ENCODE measurements around the gene FGR.

The FGR gene

GRCh38 chr1:27571439-27572018 is 63.5 kb downstream of the FGR start:
- no peak for DNase-seq (ENCODE audit: low spot score)
- no peak for TF ChIP-seq CTCF (IDR thresholded peaks at IDR 0.05; ENCODE audit: extremely low read depth, insufficient read depth, missing control alignments)
- in situ Hi-C loops (cut with MboI; ENCODE audit: low pct_unique_long_range_greater_than_20kb, low sequenced_read_pairs, unreplicated experiment) = no loop called here

- no peak for TF ChIP-seq CTCF (IDR thresholded peaks at IDR 0.05; ENCODE audit: extremely low read depth, insufficient read depth, missing control alignments)
- no peak for DNase-seq (ENCODE audit: low spot score)
- in situ Hi-C loops (cut with MboI; ENCODE audit: low pct_unique_long_range_greater_than_20kb, low sequenced_read_pairs, unreplicated experiment) = no loop called here
Observed at GRCh38 chr1:27570784-27571183, 64.2 kb downstream of the FGR start.

GRCh38 chr1:27570356-27570755 is 64.6 kb downstream of the FGR start:
- no peak for DNase-seq (ENCODE audit: low spot score)
- TF ChIP-seq CTCF (IDR thresholded peaks at IDR 0.05; ENCODE audit: extremely low read depth, insufficient read depth, missing control alignments) = no peak
- in situ Hi-C loops (cut with MboI; ENCODE audit: low pct_unique_long_range_greater_than_20kb, low sequenced_read_pairs, unreplicated experiment) = no loop called here

- DNase-seq (ENCODE audit: low spot score) = no peak
- in situ Hi-C loops (cut with MboI; ENCODE audit: low pct_unique_long_range_greater_than_20kb, low sequenced_read_pairs, unreplicated experiment) = no loop called here
Observed at GRCh38 chr1:27569506-27570291, 65.3 kb downstream of the FGR start.

GRCh38 chr1:27569088-27569460 is 65.9 kb downstream of the FGR start:
- no peak for DNase-seq (ENCODE audit: low spot score)
- in situ Hi-C loops (cut with MboI; ENCODE audit: low pct_unique_long_range_greater_than_20kb, low sequenced_read_pairs, unreplicated experiment) = no loop called here
- TF ChIP-seq CTCF (IDR thresholded peaks at IDR 0.05; ENCODE audit: extremely low read depth, insufficient read depth, missing control alignments) = no peak

More at GRCh38 chr1:27569506-27570291, 65.3 kb downstream of the FGR start:
- no peak for TF ChIP-seq CTCF (IDR thresholded peaks at IDR 0.05; ENCODE audit: extremely low read depth, insufficient read depth, missing control alignments)

GRCh38 chr1:27568300-27569087 is 66.5 kb downstream of the FGR start:
- peak; percentile 99 for DNase-seq (ENCODE audit: low spot score)
- in situ Hi-C loops (cut with MboI; ENCODE audit: low pct_unique_long_range_greater_than_20kb, low sequenced_read_pairs, unreplicated experiment) = no loop called here
- TF ChIP-seq CTCF (IDR thresholded peaks at IDR 0.05; ENCODE audit: extremely low read depth, insufficient read depth, missing control alignments) = peak; percentile 79

Measured in GM13977 (cell line).